Testis (tissue), 2 donors: ENCODE data around the gene MMS19.
"Not testable (repeated sequence)": the region's sequence is repeated elsewhere in the genome, so short reads cannot be mapped to it uniquely, and the experiment has no call there.

Source experiments
- POLR2A ChIP-seq: fragments of 450-650 bp; IDR thresholded peaks from one replicate; pipeline ENCODE4 v1.6.1; 2017; ENCODE audit warnings: antibody characterized with exemption, mild to moderate bottlenecking, moderate library complexity
- TF ChIP-seq, protein P1 (sequence below), 3 experiments: fragments of 450-650 bp in 2 of 3; fragments of 200-600 bp in 1 of 3; sonication (generic) in 1 of 3; IDR thresholded peaks; one replicate each; pipeline ENCODE4 v1.5.1; 2016 to 2019; ENCODE audit warnings: antibody characterized with exemption in 3 of 3, mild to moderate bottlenecking in 2 of 3, moderate library complexity in 1 of 3

DNA sequence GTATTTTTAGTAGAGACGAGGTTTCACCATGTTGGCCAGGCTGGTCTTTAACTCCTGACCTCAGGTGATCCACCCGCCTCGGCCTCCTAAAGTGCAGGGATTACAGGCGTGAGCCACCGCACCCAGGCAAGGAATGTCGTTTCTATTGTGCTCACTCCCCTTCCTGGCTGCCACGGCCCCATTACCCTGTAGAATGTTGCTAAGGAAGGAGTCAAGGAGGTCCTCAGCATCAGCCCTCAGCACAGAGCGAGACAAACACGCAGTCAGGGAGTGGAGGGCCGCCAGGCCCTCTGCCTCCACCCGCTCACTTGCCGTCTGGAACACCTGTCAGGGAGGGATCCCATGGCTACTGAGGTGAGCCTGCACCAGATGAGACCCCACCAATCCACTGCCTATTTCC, 29.4 kb downstream of the MMS19 start:
- TF ChIP-seq, protein P1, sequence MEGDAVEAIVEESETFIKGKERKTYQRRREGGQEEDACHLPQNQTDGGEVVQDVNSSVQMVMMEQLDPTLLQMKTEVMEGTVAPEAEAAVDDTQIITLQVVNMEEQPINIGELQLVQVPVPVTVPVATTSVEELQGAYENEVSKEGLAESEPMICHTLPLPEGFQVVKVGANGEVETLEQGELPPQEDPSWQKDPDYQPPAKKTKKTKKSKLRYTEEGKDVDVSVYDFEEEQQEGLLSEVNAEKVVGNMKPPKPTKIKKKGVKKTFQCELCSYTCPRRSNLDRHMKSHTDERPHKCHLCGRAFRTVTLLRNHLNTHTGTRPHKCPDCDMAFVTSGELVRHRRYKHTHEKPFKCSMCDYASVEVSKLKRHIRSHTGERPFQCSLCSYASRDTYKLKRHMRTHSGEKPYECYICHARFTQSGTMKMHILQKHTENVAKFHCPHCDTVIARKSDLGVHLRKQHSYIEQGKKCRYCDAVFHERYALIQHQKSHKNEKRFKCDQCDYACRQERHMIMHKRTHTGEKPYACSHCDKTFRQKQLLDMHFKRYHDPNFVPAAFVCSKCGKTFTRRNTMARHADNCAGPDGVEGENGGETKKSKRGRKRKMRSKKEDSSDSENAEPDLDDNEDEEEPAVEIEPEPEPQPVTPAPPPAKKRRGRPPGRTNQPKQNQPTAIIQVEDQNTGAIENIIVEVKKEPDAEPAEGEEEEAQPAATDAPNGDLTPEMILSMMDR (IDR thresholded peaks at IDR 0.05) = not testable (repeated sequence)
- not testable (repeated sequence) for TF ChIP-seq POLR2A
